HT1080 (cell line): ENCODE measurements around the gene C19orf47. TPM values are rescaled to one million over a fixed set of nuclear protein-coding genes. Genes with fewer than 3 reads are reported as not detected.
A peak's percentile ranks its signal among the peaks of the same experiment; 100 is the strongest.

Experiments used
- DNase-seq: peaks from one replicate; pipeline ENCODE4 v3.0.0-alpha.2; 2015; ENCODE audit warnings: low read depth
- polyA plus RNA-seq, 2 experiments: library from polyadenylated mRNA; depleted of rRNA; stranded (reverse); fragments of >200 nt; gene quantifications; 2 replicates each; pipeline ENCODE4 v1.2.3, GENCODE V29; 2015
- total RNA-seq: library from RNA; depleted of rRNA; stranded (reverse); fragments of >200 nt; shearing (Covaris generic); gene quantifications from 2 replicates; pipeline ENCODE4 v1.2.3, GENCODE V29; 2014; rRNA removed

Gene C19orf47, protein sequence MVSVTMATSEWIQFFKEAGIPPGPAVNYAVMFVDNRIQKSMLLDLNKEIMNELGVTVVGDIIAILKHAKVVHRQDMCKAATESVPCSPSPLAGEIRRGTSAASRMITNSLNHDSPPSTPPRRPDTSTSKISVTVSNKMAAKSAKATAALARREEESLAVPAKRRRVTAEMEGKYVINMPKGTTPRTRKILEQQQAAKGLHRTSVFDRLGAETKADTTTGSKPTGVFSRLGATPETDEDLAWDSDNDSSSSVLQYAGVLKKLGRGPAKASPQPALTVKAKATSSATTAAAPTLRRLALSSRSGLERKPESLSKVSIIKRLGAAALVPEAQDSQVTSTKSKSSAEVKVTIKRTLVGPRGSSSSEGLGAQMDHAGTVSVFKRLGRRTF
- total RNA-seq = 21.3 and 24.3 TPM in 2 replicates
- 14.8 and 16.0 TPM in 2 replicates for polyA plus RNA-seq (2015; cell fraction: cytosol; rRNA removed)
- 8.5 and 12.8 TPM in 2 replicates for polyA plus RNA-seq (2015; cell fraction: nucleus; rRNA removed)

DNA sequence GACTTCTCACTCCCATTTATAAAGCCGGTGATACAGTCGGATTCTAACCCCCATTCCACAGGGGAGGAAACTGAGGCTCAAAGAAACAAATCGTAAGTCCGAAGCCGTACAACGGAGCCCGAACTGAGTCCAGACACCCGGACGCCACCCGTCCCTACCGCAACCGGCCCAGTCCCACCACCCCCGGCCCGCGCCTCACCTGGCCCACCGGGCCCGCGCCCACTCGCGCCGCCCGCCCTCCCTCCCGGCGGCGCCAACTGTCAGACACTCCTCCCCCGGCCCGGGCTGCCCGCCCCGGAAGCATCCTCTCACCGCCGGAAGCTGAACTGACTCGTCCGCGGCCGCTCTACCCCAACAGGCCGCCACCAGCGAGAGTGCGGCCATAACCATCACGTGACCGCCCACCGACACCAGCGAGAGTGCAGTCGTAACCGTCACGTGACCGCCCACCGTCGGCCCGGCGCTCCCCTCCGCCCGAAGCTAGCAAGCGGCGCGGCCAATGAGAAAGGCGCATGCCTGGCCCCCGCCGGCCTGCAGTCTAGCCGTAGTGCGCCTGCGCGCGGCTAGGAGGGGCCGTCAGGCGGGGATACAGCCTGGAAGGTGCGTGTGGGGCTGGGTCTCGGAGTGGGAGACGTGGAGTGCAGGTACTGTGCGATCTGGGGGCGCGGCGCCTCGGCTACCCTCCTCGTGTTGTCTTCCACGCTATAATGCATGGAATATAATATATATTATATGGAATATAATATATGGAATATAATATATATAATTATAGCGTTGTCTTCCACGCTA lies at the start of gene C19orf47, which contains the start of gene PLD3:
TSS of gene C19orf47 (minus strand) at position 273 of the 789 bp plus-strand sequence. CDS start 6,540 bp downstream, outside the sequence.
TSS of gene PLD3 (plus strand) at position 571 of the 789 bp plus-strand sequence. CDS start 17,789 bp downstream, outside the sequence.
- DNase-seq = peak; percentile 99

DNA sequence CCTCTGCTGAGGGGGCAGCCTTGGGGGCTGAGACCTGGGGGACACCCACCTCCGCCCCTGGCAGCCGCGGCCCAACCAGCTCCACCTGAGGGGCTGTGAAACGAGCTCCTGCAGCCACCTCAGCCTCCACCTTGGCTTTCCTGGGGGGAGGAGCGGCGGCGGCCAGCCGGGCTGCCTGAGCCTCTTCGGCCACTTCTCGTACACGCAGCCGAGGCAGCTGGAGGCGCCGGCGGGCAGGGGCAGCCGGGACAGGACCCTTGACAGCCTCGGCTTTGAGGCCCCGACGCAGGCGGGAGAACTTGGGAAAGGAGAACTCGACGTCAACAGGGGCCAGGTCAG lies 49.3 kb upstream of the C19orf47 start:
- DNase-seq = no peak

DNA sequence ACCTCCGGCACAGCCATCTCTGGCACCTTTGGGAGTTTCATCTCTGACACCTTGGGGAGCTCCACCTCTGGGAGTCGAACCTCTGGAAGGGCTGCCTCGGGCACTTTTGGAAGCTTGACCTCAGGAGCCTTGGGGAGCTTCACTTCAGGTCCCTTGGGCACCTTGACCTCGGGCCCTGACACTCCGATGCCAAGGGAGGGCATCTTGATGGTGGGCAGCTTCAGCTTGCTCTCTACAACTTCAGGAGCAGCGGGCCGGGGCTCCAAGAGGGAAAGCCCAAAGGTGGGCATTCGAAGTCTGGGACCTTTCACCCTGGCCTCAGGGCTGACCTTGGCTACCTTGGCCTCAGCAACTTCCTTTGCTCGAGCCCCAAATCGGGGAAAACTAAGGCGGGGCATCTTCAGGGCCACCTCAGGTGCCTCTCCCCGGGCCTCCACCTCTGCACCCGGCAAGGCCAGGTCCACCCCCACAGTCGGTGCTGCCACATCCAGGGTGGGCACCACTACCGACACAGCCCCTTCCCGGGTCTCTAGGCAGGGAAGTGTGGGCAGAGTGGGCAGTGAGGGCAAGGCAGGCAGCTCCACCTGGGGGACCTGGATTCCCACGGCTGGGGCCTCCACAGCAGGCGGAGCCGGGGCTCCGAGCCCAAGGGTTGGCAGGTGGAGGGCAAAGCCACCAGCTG lies 48.8 kb upstream of the C19orf47 start:
- DNase-seq = no peak

DNA sequence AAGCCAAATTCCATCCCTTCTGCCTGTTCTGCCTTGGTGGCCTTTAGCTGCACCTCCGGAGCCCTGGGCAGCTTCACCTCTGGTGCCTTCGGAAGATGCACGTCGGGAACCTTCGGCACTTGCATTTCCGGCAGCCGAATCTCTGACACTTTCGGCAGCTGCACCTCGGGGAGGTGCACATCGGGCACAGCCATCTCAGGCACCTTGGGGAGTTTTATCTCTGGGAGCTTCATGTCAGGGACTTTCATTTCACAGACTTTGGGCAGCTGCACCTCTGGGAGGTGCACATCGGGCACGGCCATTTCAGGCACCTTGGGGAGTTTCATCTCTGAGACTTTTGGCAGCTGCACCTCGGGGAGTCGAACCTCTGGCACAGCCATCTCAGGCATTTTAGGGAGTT lies 47.8 kb upstream of the C19orf47 start:
- DNase-seq = no peak

DNA sequence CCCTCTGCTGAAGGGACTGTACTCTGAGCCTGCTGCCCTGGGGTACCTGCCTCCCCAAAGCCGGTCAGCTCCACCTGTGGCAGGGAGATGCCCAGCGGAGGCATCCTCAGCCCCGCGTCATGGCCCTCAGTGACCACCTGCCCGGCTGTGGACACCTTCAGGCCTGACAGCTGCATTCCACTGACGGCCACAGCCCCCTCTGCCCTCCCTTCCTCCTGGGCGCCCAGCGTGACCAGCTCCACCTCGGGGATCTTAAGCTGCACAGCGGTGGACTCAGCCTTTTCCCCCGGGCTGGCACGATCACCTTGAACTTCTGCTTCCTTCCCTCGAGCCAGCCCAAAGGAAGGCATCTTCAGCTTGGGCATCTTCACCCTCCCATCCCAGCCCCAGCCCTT lies 46.6 kb upstream of the C19orf47 start:
- no peak for DNase-seq

DNA sequence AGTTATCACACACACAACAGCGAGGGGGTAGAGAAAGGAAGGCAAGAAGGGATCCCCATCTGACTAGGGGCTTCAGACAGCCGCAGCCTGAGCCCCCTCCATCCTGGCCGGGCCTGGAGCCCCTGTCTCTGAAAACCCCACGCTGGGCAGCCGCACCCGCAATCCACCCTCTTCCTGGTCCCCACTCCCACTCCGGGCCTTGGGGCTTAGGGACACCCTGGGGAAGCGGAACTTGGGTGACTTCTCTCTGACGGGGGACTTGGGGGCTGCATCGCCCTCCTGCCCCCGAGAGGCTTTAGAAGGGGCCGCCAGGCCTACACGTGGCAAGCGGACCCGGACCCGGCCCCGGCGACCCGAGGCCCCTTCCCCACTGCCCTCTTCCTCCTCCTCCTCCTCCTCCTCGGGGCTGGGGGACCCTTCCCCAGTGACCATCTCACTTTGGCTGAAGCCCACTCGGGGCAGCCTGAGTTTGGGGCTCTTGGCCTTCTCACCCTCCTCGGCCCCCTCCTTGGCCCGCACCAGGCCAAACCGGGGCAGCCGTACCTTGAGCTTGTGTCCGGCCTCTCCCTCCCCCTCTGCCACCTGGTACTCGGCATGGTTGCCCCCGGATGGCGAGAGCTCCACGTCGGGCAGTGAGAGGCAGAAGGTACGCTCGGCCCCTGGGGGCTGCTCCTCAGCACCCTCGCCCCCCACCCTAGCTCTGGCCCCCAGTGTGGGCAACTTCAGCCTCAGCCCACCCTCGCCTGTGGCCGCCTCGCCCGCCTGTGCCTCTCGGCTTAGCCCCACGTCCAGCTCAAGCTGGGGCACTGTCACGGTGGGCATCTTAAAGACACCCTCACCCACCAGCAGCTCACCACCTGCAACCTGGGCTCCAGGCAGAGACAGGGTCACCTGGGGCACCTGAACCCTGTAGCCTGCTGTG lies 46.0 kb upstream of the C19orf47 start:
- DNase-seq = no peak

DNA sequence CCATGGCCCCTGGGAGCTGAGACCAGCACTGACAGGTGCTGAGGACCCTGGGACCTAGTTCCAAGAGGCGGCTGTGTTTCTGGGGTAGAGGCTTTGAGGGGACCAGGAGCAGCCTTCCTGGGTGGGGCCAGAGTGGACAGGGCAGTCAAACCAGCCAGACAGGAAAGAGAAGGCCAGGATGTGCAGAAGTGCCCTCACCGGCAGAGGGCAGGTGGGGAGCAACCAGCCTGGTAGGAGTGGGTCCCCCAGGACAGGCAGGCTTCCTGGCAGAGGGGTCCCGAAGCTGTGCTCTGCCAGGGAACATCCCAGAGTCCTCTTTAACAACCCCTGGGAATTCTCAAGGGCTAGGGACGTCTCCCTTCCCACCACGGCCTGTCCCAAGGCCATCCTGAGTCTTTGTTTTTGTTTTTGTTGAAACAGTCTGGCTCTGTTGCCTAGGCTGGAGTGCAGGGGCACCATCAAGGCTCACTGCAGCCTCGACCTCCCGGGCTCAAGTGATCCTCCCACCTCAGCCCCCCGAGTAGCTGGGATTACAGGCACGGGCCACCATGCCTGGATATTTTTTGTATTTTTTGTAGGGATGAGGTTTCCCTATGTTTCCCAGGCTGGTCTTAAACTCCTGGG lies 44.8 kb upstream of the C19orf47 start:
- DNase-seq = peak; percentile 20

DNA sequence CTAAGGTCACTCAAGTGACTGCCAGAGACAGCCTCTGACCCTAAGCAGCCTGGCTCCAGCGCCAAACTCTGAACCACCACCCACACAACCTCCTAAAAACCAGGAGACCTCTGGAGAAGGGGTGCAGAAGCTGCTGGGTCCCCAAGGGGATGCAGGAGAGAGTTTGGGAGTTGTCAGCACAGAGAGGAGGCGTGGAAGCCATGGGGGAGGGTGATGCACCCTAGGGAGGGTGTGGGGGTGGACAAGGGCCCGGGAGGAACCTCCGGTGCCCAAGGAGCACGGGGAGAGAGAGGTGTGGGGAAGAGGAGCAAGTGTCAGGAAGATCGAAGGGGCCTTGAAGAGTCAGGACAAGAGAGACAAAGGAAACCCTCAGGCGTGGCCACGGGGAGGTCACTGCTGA lies 43.9 kb upstream of the C19orf47 start:
- DNase-seq = no peak

DNA sequence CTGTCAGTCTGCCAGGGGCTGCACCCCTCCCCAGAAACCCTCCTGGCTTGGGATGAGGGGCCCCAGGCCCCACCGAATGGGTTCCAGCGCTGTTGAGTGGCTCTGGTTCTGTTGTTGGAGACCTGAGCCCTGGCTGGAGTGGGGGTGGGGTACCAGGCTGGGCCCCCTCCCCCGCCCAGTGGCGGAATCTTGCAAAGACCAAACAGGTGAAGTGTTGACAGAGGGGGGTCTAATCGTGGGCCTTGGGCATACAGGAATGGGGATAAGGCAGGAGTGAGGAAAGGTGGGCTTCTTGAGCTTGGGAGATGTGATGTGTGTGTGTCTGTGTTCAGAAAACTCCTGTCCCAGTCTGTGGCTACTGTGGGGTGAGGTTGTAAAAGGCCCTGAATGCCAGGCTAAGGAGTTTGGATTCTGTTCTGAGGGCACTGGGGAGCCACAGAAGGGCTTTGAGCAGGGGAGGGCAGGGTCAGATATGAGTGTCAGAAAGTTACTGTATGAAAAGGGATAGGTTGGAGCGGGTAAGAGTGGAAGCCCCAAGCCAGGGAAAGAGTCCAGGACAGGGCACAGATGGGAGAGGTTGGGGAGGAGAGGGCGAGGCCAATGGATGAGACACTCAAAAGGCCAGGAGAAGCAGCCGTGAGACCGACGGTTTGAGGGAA lies 42.0 kb upstream of the C19orf47 start, which contains the start of gene HIPK4:
TSS of gene HIPK4 (minus strand) at position 98 of the 659 bp plus-strand sequence. CDS start 279 bp downstream, outside the sequence.
- DNase-seq = no peak

DNA sequence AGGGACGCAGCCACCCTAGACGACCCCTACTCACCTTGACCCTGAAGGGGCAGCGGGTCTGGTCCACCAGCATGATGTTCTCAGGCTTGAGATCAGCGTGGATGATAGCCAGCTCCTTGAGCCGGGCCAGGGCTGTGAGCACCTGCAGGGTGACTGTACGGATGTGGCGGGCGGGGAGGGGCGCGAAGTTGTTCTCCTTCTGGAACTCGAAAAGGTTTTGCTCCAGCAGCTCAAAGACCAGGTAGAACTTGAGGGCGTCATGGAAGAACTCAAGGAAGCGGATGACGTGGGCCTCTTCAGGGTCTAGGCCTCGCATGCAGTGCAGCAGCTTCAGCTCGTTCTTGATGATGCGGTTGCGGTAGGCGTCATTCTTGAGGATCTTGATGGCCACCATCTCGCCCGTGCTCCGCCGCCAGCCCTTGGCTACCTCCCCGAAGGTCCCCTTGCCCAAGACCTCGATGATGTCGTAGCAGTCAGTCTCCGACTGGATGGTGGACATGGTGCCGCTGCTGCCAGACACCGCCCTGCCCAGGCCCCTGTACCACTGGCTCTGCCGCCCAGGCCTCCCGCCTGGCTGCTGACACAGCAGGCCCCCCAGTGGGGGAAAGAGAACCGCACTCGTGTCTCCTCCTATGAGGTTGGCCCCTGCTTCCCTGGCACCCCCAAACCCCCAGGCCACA lies 41.3 kb upstream of the C19orf47 start:
- no peak for DNase-seq

DNA sequence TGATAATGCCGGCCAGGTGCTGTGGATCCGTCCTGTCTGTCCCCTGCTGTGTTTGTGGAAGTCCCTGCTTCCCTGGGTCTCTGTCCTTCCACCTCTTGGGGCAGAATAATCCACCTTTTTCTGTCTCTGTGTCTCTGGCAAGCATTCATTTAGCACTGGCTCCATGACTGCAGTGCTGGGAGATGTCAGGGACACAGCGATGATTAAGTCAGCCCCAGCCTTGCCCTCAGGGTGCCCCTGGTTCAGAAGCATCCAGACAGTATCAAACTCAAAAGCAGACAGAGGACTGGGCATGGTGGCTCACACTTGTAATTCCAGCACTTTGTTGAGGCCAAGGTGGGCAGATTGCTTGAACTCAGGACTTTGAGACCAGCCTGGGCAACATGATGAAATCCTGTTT lies 40.3 kb upstream of the C19orf47 start:
- DNase-seq = no peak

DNA sequence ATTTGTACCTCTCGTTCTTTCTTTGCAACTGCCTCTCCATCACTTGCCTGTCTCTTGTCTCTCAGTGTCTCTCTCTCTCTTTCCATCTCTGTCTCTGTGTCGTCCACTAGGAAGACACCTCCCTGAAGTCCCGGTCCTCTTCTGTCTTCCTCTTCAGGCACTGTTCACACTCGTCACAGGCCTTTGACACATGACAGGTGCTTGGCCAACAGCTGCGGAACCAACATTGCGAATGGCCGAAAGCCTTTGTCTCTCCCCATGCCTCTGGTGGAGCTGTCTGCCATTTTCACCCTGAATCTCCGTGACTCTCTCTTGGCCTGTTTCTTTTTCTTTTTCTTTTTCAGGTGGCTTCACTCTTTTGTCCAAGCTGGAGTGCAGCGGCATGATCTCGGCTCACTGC lies 39.0 kb upstream of the C19orf47 start:
- no peak for DNase-seq

DNA sequence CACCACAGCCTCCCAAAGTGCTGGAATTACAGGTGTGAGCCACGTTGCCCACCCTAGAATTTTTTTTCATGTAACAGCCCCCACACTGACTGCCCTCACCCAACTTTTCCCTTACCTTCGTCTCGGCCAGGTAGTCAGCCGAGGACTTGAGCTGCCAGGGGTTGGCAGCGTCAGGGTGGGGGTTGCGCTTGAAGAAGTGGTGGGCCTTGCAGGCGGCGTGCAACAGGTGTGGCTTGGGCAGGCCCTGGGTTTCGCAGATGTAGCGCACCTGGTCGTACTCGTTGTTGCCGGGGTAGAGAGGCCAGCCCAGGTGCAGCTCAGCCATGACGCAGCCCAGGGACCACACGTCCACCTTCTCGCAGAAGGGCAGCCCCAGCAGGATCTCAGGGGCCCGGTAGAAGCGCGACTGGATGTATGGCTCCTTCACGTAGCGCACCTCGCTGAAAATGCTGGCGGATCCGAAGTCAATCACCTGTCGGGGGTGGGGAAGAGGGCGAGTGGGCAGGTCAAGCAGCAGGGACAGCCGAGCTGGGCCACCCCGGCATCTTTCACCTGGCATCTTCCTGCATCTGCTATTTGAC lies 35.6 kb upstream of the C19orf47 start:
- no peak for DNase-seq

DNA sequence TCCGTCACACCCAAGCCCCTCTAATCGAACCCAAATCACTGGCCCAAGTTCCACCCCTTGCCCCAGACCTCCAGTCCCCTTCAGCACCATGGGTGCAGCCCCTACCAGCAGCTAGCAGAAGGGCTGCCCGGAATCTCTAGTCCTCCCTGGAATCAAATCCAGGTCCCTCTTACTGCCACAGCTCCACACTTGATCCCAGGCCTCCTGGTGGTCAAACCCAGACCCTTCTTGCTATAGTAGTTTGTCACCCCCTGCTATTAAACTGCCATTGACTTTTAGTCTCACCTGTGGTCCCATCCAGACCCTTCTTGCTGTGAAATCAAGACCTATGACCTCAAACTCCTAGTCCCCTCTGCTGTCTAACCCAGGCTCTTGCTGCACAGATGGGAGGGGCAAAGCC lies 33.1 kb upstream of the C19orf47 start:
- no peak for DNase-seq

DNA sequence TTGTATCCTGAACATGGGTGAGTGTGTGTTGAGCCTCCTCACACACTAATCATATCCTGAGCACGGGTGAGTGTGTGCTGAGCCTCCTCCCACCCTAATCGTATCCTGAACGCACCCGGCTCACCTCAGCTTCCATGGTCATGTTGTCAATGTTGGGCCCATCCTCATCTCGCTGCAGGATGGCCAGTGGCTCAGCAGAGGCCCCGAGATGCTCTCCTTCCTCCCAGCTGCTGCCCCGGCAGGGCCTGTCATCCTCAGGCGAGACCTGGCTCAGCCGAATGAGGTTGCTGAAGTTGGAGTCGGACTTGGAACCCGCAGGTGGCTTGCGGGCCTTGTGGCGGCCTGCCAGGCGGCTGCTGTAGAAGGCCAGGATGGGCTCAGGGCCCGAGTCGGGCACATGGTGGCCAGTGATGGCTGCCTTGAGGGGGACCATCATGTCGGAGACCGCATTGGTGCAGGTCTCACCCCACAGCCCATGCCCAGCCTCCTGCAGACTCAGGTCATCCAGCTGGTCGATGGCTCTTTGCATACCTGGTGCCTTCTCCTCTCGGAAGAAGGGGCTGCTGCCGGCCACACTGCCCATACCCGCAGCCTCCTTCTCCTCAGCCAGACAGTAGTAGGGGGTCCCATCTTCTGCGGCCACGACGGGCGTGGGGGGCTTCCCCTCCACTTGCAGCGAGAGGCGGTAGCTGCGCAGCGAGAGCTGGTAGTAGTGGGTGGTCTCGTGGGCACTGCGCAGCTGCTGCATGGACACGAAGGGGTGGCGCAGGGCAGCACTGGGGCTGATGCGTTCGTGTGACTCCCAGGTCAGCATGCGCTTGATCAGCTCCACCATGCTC lies 32.2 kb upstream of the C19orf47 start:
- DNase-seq = no peak

DNA sequence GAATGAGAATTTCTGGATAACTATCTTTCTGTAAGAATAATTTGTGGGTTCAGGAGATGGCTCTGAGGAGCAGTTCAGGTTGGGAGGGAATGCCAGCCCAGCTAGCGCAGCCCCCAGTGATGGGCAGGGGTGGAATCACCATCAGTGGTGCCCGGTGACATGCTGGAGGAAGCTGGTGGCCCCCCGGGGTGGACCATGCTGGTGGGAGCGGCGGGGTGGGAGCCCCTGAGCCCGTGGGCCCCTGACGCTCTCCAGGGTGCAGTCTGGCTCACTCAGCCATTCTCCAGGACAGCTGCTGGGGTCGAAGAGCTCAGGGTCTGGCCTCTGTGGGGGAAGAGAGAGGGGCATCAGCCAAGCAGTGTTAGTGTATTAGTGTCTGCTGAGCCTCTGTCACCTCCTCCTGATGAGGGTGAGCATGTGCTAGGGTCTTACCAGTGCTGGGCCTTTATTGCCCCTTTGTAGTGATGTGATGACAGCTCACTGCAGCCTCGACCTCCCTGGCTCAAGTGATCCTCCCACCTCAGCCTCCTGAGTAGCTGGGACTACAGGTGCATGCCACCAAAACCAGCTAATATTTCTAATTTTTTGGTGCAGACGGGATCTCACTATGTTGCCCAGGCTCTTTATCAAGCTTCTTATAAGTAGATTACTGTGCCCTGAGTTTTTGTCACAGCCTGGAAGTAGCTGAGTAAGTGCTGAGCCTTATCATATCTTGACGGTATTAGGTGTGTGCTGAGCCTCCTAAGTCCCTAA lies 31.4 kb upstream of the C19orf47 start:
- DNase-seq = no peak

DNA sequence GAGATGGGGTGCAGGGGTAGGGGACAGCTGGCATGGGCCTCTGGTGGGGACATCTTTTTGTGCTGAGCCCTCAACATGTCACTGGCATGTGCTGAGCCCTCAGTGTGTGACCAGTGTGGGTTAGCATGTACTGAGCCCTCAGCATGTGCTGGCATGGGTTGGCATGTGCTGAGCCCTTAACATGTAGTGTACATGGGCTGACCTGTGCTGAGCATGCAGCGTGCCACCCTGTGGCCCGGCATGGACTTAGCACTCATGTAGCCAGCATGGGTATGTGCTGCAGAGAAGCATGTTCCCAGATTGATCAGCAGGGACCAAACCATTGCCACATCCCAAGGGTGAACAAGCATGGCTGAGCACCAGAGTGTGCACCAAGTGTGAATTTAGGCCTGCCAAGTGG lies 30.3 kb upstream of the C19orf47 start:
- DNase-seq = no peak
